Measurements from ENCODE around the gene BMP2K.

The BMP2K gene

GRCh38 chr4:78765432-78766006 is 10.6 kb upstream of the BMP2K start:
- no peak for DNase-seq

- DNase-seq = no peak
Observed at GRCh38 chr4:78766026-78766425, 10.1 kb upstream of the BMP2K start.

- DNase-seq = no peak
Observed at GRCh38 chr4:78766650-78767049, 9.5 kb upstream of the BMP2K start.

GRCh38 chr4:78767350-78767749 is 8.8 kb upstream of the BMP2K start:
- DNase-seq = no peak

GRCh38 chr4:78768452-78769180 is 7.5 kb upstream of the BMP2K start:
- peak; percentile 51 for DNase-seq

GRCh38 chr4:78770091-78770642 is 6.0 kb upstream of the BMP2K start:
- DNase-seq = no peak

GRCh38 chr4:78772526-78773091 is 3.5 kb upstream of the BMP2K start:
- DNase-seq = no peak

- DNase-seq = no peak
Observed at GRCh38 chr4:78774417-78774816, 1.7 kb upstream of the BMP2K start.

- DNase-seq = peak; percentile 89
Observed at GRCh38 chr4:78775303-78776078, 659 bp upstream of the BMP2K start.

- DNase-seq = peak; percentile 82
Observed at GRCh38 chr4:78776729-78777575, 802 bp downstream of the BMP2K start.

GRCh38 chr4:78777576-78777940 is 1.4 kb downstream of the BMP2K start:
- no peak for DNase-seq

GRCh38 chr4:78778530-78778929 is 2.4 kb downstream of the BMP2K start:
- DNase-seq = no peak

- no peak for DNase-seq
Observed at GRCh38 chr4:78779280-78779679, 3.1 kb downstream of the BMP2K start.

- DNase-seq = no peak
Observed at GRCh38 chr4:78780093-78780492, 3.9 kb downstream of the BMP2K start.

- no peak for DNase-seq
Observed at GRCh38 chr4:78781139-78781538, 5.0 kb downstream of the BMP2K start.

- no peak for DNase-seq
Observed at GRCh38 chr4:78781924-78782323, 5.8 kb downstream of the BMP2K start.

- no peak for DNase-seq
Observed at GRCh38 chr4:78784236-78784865, 8.2 kb downstream of the BMP2K start.

GRCh38 chr4:78787392-78788006 is 11.3 kb downstream of the BMP2K start:
- DNase-seq = no peak

GRCh38 chr4:78788007-78788889 is 12.1 kb downstream of the BMP2K start:
- no peak for DNase-seq

All from islet precursor cell (in vitro differentiated cells).